ENCODE results near the gene ARAP1. TPM values are rescaled to one million over a fixed set of nuclear protein-coding genes. Genes with fewer than 3 reads are reported as not detected.

The ARAP1 gene
- total and polyA plus RNA-seq, 8 donors = 21.5 to 73.5 (median 37.9) TPM

DNA sequence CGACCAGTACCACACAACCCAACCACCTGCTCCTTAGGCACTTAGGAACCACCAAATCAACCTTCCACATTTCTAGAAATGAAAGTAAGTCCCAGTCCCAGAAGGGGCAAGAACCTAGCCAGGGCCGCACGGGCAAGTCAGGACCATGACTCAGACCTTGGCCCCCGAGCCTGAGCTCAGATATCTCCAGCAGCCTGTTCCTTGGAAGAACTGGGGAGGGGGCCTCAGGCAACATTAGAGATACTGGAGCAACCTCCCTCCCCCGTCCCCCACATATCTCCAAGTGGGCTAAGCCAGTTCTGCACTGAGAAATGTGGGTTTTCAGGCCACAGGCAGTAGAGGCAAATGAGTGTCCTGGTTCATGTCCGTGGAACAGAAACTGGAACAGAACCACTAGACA, 7.7 kb downstream of the ARAP1 start:
- TF ChIP-seq, protein P1, sequence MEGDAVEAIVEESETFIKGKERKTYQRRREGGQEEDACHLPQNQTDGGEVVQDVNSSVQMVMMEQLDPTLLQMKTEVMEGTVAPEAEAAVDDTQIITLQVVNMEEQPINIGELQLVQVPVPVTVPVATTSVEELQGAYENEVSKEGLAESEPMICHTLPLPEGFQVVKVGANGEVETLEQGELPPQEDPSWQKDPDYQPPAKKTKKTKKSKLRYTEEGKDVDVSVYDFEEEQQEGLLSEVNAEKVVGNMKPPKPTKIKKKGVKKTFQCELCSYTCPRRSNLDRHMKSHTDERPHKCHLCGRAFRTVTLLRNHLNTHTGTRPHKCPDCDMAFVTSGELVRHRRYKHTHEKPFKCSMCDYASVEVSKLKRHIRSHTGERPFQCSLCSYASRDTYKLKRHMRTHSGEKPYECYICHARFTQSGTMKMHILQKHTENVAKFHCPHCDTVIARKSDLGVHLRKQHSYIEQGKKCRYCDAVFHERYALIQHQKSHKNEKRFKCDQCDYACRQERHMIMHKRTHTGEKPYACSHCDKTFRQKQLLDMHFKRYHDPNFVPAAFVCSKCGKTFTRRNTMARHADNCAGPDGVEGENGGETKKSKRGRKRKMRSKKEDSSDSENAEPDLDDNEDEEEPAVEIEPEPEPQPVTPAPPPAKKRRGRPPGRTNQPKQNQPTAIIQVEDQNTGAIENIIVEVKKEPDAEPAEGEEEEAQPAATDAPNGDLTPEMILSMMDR (IDR thresholded peaks at IDR 0.05) = no peak
- DNase-seq = peak in 1 of 6 donors; percentile 19
- H3K27ac ChIP-seq = no peak overlapping the region
- no peaks in the 10 kb centered on the region for H3K4me1 ChIP-seq
- no peaks in the 10 kb centered on the region for H3K9me3 ChIP-seq
- intact Hi-C loops (cut with DNase I) = no loop called here
- H3K4me3 ChIP-seq = no peak overlapping the region
- FAIRE-seq = no peak
- no peak for ATAC-seq
- H3K27me3 ChIP-seq = no peaks in the 10 kb centered on the region
- no peaks in the 10 kb centered on the region for H3K36me3 ChIP-seq
- WGBS, 2 donors = 85 to 98% methylated on average over 6 of the region's 6 CpGs

- Histone ChIP-seq H3K4me3 (no peak overlapping the region), H3K36me3 (no peaks in the 10 kb centered on the region), H3K9me3 (no peaks in the 10 kb centered on the region), H3K27me3 (no peaks in the 10 kb centered on the region), H3K4me1 (no peaks in the 10 kb centered on the region), H3K27ac (no peak overlapping the region)
- DNase-seq = peak in 3 of 6 donors; percentile 14 to 51 (median 38)
- WGBS, 2 donors = 89 to 95% methylated on average over 6 of the region's 6 CpGs
- TF ChIP-seq, protein P1 (IDR thresholded peaks at IDR 0.05) = no peak
- FAIRE-seq = no peak
- ATAC-seq = peak in 2 of 4 donors; percentile 7 to 26
- intact Hi-C loops (cut with DNase I) = no loop called here
Measured at GRCh38 chr11:72743321-72744221, 8.6 kb downstream of the ARAP1 start.

DNA sequence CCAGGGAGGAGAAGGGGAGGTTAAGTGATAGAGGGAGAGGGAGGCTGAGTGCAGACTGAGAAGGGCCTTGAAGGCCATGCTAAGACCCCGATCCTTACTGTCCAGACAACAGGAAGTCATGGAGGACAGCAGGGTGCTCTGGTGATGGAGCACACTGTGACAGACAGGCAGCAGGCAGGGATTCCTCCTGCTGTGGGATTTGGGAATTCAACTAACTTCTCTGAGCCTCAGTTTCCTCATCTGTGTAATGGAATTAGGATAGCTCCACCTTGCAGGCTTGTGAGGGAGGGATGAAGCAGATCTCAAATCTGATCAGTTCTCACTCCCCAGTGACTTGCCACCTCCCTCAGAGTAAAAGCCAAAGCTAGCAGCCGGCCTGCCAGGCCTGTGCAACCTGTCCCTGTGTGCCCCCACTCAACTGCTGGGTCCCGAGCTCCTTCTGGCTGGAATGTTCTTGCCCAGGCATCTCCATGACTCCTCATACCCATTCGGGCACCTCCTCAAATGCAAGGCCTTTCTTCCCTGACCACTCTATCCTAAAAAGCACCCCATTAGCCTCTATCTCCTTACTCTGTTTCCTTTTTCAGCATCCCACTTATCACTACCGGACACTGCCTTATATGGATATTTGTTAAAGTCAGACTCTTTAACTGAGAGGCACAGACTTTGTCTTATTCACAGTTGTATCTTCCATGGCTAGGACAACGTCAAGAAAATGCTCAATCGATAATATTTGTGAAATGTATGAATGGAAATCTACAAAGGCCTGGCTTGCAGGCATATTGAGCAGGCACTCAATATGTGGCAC, 9.5 kb downstream of the ARAP1 start:
- ATAC-seq = no peak
- Histone ChIP-seq H3K4me3 (no peak overlapping the region), H3K4me1 (no peaks in the 10 kb centered on the region), H3K36me3 (no peaks in the 10 kb centered on the region), H3K27ac (no peak overlapping the region), H3K27me3 (no peaks in the 10 kb centered on the region), H3K9me3 (no peaks in the 10 kb centered on the region)
- peak in 1 of 6 donors; percentile 35 for DNase-seq
- TF ChIP-seq, protein P1 (IDR thresholded peaks at IDR 0.05) = no peak
- WGBS, 2 donors = 86 to 87% methylated on average over 7 of the region's 7 CpGs
- FAIRE-seq = no peak
- intact Hi-C loops (cut with DNase I) = no loop called here

GRCh38 chr11:72741849-72742512, 10.2 kb downstream of the ARAP1 start:
- WGBS, 2 donors = 68 to 75% methylated on average over 7 of the region's 7 CpGs
- DNase-seq (peak in 2 of 6 donors; percentile 31 to 48), ATAC-seq (peak in 1 of 4 donors; percentile 16), FAIRE-seq (no peak)
- no peak overlapping the region for H3K27ac ChIP-seq
- H3K27me3 ChIP-seq = no peaks in the 10 kb centered on the region
- intact Hi-C loops (cut with DNase I) = no loop called here
- no peak overlapping the region for H3K4me3 ChIP-seq
- no peaks in the 10 kb centered on the region for H3K36me3 ChIP-seq
- H3K9me3 ChIP-seq = no peaks in the 10 kb centered on the region
- TF ChIP-seq, protein P1 (IDR thresholded peaks at IDR 0.05) = no peak
- no peaks in the 10 kb centered on the region for H3K4me1 ChIP-seq

All from pancreas (tissue), 10 donors.